NCI-H1417 treated with DMSO at 0.1 percent for 48 hours (cell line): ENCODE measurements around the gene INA.
A peak's percentile ranks its signal among the peaks of the same experiment; 100 is the strongest.
"Not testable (repeated sequence)": the region's sequence is repeated elsewhere in the genome, so short reads cannot be mapped to it uniquely, and the experiment has no call there.

Experiments
- DNase-seq: peaks from one replicate; lab custom pipeline; 2025; lab: John Stamatoyannopoulos, UW

Gene INA

GRCh38 chr10:103276896-103277712, at the start of gene INA:
Gene INA, plus strand, starts transcription at chr10:103277138. Its CDS starts 74 bp downstream, at chr10:103277212.
- peak; percentile 43 for DNase-seq

DNA sequence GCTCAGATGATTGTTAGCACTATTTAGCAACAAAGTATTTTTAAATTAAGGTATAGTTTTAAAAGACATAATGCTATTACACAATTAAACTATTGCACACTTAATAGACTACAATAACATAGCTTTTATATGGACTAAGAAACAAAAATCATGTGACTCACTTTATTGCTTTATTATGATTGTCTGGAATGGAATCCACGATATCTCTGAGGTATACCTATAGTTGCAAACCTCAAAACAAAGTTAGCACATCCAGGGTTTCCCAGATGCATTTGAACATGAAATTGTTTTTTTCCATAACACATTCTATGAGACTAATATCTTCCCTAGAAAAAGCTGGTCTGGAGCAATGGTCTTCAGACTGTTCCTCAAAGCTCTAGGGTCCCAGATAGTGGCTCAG, 49.5 kb upstream of the INA start:
- DNase-seq, result no peak

DNA sequence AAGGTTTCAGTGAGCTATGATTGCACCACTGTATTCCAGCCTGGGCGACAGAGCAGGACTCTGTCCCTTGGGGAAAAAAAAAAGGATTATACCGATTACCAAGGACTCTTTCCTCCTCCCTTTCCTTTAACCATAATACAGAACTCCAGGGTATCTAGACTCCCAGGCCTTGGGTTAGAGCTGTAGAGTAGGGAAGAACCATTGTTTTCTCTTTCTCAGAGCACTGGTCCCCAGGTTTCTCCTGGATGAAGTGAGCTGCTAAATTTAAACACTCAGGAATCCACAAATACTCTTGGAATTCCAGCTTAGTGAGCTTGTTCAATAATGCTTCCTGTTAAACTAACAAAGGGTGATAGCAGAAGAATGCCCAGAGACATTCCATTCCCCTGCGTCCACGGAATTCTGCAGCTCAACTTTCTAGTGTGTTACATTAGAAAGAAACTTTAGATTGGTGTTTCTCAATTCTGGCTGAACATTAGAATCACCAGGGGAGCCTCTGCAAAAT, 45.8 kb upstream of the INA start:
- DNase-seq, result no peak

DNA sequence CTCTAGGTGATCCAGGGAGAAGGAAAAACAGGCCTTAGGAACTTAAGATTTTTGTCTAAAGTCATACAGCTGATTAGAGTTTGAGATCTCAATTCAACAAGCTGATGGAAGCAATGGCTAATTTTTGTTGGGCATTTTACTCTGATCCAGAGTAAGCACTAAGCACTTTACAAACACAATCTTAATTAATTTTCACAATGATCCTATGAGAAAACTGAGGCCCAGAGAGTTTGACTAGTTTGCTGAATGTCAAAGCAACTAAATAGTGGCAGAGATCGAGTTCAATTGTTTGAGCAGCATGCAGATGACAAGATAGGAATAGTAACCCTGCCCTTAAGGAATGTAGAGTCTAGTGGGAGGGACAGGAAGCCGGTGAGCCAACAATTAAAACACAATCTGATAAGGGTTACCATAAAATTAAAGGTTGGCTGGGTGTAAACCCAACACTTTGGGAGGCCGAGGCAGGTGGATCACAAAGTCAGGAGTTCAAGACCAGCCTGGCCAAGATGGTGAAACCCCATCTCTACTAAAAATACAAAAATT, 44.7 kb upstream of the INA start:
- DNase-seq, result no peak

DNA sequence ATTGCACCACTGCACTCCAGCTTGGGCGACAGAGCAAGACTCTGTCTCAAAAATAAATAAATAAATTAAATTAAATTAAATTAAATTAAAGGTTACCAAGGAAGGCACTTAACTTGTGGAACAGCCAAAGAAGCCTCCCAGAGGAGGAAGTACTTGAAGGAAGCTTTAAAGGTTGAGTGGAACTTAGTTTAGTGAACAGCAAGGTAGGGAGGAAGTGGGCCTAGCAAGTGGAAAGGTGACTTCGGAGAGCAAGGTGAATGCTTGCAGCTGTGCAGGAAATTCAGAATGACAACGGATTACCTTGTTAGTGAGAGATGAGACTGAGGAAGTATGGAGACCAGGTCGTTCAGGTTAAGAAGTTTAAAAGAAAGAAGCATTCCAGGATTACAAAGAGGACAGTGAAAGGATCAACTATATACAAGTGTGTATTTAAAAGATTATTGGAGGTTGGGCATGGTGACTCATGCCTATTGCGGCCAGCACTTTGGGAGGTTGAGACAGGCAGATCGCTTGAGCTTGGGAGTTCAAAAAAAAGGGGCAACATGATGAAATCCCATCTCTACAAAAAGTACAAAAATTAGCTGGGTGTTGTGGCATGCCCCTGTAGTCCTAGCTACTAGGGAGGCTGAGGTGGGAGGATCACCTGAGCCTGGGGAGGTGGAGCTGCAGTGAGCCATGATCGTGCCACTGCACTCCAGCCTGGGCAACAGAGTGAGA, 44.0 kb upstream of the INA start:
- DNase-seq, result no peak

DNA sequence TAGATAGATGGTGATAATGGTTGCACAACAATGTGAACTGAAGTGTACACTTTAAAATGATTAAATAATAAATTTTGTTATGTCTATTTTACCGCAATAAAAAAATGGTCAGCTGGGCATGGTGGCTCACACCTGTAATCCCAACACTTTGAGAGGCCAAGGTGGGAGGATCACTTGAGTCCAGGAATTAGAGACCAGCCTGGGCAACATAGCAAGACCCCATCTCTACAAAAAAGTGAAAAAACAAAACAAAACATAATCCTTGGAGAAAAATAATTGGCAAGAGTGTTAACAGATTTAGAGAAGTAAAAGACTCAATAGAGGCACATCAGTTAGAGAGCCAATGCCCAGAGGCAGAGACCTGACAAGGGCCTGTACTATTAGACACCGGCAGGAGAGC, 41.2 kb upstream of the INA start:
- no peak for DNase-seq

DNA sequence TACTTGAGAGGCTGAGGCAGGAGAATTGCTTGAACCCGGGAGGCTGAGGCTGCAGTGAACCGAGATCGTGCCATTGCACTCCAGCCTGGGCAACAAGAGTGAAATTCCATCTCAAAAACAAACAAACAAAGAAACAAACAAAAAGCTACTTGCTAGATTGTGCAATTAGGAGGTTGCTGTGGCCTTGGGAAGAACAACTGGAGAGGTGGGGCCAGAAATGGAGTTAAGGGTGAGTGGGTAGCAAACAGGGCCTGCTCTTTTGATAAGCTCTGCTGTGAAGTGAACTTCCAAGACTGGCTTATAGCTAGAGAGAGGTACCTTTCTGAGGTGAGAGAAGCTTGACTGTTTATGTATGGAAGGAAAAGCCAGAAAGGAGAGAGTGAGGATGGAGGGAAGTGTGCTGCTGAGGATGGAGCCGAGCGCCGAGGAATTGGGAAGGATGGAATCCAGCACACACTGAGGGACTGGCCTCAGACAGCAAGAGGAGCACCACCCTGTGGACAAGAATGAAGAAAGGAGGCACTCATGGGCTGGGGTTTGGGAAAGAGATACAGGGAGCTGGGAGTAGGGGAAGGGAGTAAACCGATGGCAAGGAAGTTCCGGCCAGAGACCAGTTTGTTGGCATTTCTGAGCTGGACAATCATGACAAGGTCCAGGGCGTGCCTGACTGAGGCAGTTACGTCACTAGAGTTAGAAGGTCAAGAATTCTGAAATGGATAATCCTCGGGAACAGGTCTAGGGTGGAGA, 38.3 kb upstream of the INA start:
- DNase-seq, result no peak

GRCh38 chr10:103241262-103242011, 35.5 kb upstream of the INA start:
- no peak for DNase-seq

DNA sequence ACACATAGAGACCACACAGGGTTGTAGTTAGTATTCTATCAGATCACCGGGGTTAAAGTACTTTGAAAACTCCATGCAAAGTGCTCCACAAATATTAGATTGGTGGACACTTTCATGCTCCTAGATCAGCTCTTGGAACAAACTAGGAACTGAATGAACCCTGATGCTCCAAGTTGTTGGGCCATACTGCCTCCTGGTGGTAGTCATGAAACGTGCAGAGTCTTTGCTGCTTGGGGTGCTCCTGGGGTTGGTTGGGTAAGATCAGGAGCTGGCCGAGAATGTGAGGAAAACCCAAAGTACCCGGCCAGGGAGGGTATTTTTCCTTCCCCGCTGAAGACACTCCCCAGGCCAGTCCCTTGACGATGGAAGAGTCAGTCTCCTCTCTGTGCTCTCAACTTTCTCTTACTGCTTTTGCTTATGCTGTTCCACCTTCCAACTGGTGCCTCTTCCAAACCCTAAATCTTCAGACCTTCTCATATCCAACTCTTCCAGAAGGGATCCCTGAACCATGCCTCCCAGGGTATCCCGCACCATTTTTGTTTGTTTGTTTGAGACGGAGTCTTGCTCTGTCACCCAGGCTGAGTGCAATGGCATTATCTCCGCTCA, 32.2 kb upstream of the INA start:
- no peak for DNase-seq

- DNase-seq, result not testable (repeated sequence)
Measured at GRCh38 chr10:103245587-103245986, 31.4 kb upstream of the INA start, which contains the start of gene RPEL1. Gene RPEL1, plus strand, starts transcription at chr10:103245887. Its CDS starts 110 bp downstream, at chr10:103245997.

DNA sequence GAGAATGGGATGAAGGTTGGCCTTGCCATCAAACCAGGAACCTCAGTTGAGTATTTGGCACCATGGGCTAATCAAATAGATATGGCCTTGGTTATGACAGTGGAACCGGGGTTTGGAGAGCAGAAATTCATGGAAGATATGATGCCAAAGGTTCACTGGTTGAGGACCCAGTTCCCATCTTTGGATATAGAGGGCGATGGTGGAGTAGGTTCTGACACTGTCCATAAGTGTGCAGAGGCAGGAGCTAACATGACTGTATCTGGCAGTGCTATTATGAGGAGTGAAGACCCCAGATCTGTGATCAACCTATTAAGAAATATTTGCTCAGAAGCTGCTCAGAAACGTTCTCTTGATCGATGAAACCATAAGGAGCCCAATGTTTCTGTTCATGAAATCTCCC, 30.6 kb upstream of the INA start:
- no peak for DNase-seq

GRCh38 chr10:103254113-103254512, 22.8 kb upstream of the INA start:
- no peak for DNase-seq

GRCh38 chr10:103254538-103255325, 22.2 kb upstream of the INA start:
- DNase-seq, result no peak

- DNase-seq, result no peak
Measured at GRCh38 chr10:103256613-103257012, 20.3 kb upstream of the INA start.

DNA sequence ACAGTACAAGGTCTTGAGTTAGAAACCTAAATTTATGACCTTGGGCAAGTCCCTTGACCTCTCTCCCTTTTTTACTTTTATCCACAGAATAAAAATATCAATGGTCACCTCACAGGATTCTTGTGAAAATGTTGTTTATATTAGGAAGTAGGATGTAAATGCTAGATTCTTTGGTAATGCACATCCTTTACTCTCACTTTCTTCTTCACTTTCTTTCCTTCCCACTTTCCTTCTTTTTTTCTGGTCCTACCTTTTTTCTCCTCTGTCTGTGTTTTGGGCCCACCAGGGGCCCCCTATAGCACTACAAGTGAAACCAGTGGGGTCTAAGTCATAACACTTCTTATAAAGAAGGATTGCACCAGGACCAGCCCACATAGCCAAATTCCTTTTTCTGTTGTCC, 19.1 kb upstream of the INA start:
- DNase-seq, result no peak

DNA sequence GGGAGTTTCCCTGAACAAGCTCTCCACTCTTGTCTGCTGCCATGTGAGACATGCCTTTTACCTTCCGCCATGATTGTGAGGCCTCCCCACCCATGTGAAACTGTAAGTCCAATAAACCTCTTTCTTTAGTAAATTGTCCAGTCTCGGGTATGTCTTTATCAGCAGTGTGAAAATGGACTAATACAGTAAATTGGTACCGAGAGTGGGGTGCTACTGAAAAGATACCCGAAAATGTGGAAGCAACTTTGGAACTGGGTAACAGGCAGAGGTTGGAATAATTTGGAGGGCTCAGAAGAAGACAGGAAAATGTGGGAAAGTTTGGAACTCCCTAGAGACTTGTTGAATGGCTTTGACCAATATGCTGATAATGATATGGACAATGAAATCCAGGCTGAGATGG, 18.0 kb upstream of the INA start:
- not testable (repeated sequence) for DNase-seq

DNA sequence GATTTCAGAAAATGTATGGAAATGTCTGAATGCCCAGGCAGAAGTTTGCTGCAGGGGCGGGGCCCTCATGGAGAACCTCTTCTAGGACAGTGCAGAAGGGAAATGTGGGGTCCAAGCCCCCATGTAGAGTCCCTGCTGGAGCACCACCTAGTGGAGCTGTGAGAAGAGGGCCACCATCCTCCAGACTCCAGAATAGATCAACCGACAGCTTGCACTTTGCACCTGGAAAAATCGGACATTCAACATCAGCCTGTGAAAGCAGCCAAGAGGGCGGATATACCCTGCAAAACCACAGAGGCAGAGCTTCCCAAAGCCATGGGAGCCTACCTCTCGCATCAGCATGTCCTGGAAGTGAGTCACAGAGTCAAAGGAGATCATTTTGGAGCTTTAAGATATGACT, 16.9 kb upstream of the INA start:
- no peak for DNase-seq

DNA sequence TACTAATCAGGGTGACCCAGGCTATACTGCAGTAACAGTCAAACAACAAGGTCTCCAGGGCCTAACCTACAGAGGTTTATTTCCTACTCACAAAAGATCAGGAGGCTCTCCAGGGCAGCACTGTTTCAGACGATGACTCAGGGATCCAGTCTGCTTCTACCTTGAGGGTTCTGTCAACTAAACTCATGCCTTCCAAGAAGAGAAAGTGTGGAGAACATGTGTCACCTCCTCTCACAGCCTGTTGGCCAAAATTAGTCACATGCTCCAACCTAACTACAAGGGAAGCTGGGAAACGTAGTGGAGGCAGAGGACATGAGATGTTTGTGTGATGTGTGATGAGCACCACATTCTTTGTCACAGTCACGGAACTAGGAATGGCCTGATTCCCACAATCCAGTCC, 14.7 kb upstream of the INA start:
- no peak for DNase-seq

GRCh38 chr10:103265717-103266329, 11.1 kb upstream of the INA start:
- no peak for DNase-seq

DNA sequence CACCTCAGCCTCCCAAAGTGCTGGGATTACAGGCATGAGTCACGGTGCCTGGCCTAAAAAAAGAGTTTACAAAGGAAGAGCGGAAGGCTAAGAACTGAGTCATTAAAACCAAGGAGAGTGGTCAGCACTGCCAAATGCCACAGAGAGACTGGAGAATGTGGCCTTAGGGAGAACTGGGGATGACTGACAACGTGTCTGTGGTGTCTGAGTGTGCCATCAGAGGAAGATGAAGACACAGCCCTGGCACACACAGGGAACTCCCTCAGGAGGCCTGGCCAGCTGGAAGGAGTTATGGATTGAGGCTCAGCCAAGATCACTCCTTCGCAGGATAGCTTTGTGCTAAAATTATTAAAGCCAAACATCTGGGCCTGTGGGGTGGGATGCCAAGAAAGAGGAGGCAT, 3.9 kb upstream of the INA start:
- DNase-seq, result no peak
